Thyroid gland (tissue), 4 donors: Measurements from ENCODE around the gene DIMT1. TPM values are rescaled to one million over a fixed set of nuclear protein-coding genes. Genes with fewer than 3 reads are reported as not detected.

Experiments used
- DNase-seq, 2 donors: peaks; one replicate each; pipeline ENCODE4 v3.0.0-alpha.2; 2019
- H3K27ac ChIP-seq, 3 donors: fragments of 200-600 bp; sonication (generic); 1 replicate in 2 of 3; 2 replicates in 1 of 3; pipeline ENCODE4 v1.5.1; 2016 to 2019; ENCODE audit warnings: mild to moderate bottlenecking in 1 of 3, moderate library complexity in 1 of 3
- H3K27me3 ChIP-seq: fragments of 200-600 bp; sonication (generic); one replicate; pipeline ENCODE4 v1.5.1; 2019
- H3K36me3 ChIP-seq, 2 donors: fragments of 200-600 bp; sonication (generic); one replicate each; pipeline ENCODE4 v1.5.1; 2016 to 2019
- H3K4me1 ChIP-seq, 2 donors: fragments of 200-600 bp; sonication (generic); one replicate each; pipeline ENCODE4 v1.5.1; 2017 to 2019
- H3K4me3 ChIP-seq, 3 donors: fragments of 200-600 bp; sonication (generic); replicated peaks in 1 of 3; 1 replicate in 2 of 3; 2 replicates in 1 of 3; pipeline ENCODE4 v1.5.1; 2016; ENCODE audit warnings: mild to moderate bottlenecking in 1 of 3
- H3K9me3 ChIP-seq: fragments of 200-600 bp; sonication (generic); one replicate; pipeline ENCODE4 v1.5.1; 2017
- POLR2A ChIP-seq, 2 donors: fragments of 450-650 bp; IDR thresholded peaks; one replicate each; pipeline ENCODE4 v1.6.1; 2017; ENCODE audit warnings: antibody characterized with exemption in 2 of 2, mild to moderate bottlenecking in 2 of 2, moderate library complexity in 1 of 2
- WGBS, 2 donors: methylation state at CpG; one replicate each; pipeline ENCODE4 v1.1.5; 2017; 5-methylcytosine and 5-hydroxymethylcytosine counted together
- intact Hi-C: fragments of 100-400 bp; cut with DNase I; formaldehyde crosslinking; loops from one replicate; pipeline ENCODE4 v1.15.1; 2023
- total RNA-seq, 4 donors: library from RNA; depleted of rRNA; stranded (reverse); fragments of >200 nt; gene quantifications; one replicate each; pipeline ENCODE4 v1.2.3, GENCODE V29; 2016
- TF ChIP-seq, protein P1 (sequence below), 6 experiments: fragments of 200-600 bp in 3 of 6; fragments of 450-650 bp in 3 of 6; sonication (generic) in 3 of 6; IDR thresholded peaks; one replicate each; pipeline ENCODE4 v1.5.1; 2016 to 2019; ENCODE audit warnings: antibody characterized with exemption in 6 of 6, mild to moderate bottlenecking in 2 of 6, inconsistent platforms in 1 of 6, moderate library complexity in 1 of 6

The DIMT1 gene
- total RNA-seq, 4 donors from 2014 or later: 20.0 to 36.7 (median 22.0) TPM

DNA sequence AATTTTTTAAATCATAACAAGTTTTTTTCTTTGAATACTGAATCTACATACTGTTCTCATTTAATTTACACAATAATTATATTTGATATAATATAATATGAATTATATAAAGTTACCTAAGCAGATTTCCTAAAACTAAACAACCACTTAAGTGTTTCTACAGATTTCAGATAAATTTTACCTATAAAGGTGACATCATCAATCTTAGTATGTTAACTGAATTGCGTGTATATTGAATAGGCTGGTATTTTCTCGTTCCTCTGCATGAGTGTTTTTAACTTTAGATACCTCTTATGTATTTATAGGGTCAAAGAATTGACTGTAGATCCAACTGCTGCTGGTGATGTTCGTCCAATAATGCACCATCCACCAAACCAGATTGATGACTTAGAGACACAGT is 30.3 kb downstream of the DIMT1 start:
- H3K27ac ChIP-seq: no peak overlapping the region
- 96 to 99% methylated on average over 3 of the region's 3 CpGs for WGBS, 2 donors
- TF ChIP-seq, protein P1, sequence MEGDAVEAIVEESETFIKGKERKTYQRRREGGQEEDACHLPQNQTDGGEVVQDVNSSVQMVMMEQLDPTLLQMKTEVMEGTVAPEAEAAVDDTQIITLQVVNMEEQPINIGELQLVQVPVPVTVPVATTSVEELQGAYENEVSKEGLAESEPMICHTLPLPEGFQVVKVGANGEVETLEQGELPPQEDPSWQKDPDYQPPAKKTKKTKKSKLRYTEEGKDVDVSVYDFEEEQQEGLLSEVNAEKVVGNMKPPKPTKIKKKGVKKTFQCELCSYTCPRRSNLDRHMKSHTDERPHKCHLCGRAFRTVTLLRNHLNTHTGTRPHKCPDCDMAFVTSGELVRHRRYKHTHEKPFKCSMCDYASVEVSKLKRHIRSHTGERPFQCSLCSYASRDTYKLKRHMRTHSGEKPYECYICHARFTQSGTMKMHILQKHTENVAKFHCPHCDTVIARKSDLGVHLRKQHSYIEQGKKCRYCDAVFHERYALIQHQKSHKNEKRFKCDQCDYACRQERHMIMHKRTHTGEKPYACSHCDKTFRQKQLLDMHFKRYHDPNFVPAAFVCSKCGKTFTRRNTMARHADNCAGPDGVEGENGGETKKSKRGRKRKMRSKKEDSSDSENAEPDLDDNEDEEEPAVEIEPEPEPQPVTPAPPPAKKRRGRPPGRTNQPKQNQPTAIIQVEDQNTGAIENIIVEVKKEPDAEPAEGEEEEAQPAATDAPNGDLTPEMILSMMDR (IDR thresholded peaks at IDR 0.05): no peak
- no peak for TF ChIP-seq POLR2A (IDR thresholded peaks at IDR 0.05)
- DNase-seq: no peak
- no peaks in the 10 kb centered on the region for H3K9me3 ChIP-seq
- H3K4me1 ChIP-seq: no peaks in the 10 kb centered on the region
- no peaks in the 10 kb centered on the region for H3K27me3 ChIP-seq
- H3K4me3 ChIP-seq: no peak overlapping the region
- intact Hi-C loops: no loop called here
- H3K36me3 ChIP-seq: peaks cover 0 to 3% of the 10 kb centered on the region in 2 donors

DNA sequence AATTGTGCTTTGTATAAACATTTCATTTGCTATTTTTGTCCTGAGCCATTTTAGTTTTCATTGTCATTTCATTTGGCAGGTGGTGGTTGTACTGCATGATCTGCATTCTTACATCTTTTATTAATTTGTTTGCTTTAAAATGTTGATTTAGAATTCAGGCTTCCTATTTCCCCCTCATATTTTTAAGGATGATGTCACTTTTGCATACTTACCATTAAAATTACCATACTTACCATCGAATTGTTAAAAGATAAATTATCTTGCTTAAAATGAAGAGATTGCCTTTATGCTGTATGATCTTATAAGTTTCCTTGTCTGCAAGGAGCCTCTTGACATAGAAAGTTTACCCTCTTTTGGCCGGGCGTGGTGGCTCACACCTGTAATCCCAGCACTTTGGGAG is 31.1 kb downstream of the DIMT1 start:
- Histone ChIP-seq H3K36me3 (peaks cover 0 to 3% of the 10 kb centered on the region in 2 donors), H3K4me1 (no peaks in the 10 kb centered on the region), H3K27ac (no peak overlapping the region), H3K9me3 (no peaks in the 10 kb centered on the region), H3K27me3 (no peaks in the 10 kb centered on the region), H3K4me3 (no peak overlapping the region)
- TF ChIP-seq POLR2A (IDR thresholded peaks at IDR 0.05): no peak
- TF ChIP-seq, protein P1 (IDR thresholded peaks at IDR 0.05): no peak
- intact Hi-C loops: no loop called here
- no peak for DNase-seq
- 96 to 97% methylated on average over 3 of the region's 3 CpGs for WGBS, 2 donors

DNA sequence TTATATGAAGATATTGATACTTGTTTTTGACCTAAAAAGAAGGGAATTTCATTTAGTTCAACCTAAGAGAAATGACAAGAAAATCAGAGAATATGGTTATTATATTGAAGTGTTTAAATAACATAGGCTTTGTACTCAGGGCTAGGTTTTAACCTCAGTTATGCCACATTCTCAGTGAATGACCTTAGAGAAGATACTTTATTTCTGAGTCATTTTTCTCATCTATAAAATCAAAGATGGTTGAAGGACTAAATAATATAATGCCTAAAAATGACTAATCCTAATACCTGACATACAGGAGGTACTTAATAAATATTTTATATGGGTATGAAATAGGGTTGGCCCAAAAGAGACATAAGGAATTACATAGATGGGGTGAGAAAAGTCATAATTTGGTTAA is 32.3 kb downstream of the DIMT1 start:
- peaks cover 0 to 7% of the 10 kb centered on the region in 2 donors for H3K36me3 ChIP-seq
- H3K27ac ChIP-seq: no peak overlapping the region
- no peaks in the 10 kb centered on the region for H3K9me3 ChIP-seq
- no peak for DNase-seq
- intact Hi-C loops: no loop called here
- TF ChIP-seq, protein P1 (IDR thresholded peaks at IDR 0.05): no peak
- H3K27me3 ChIP-seq: no peaks in the 10 kb centered on the region
- no peak overlapping the region for H3K4me3 ChIP-seq
- H3K4me1 ChIP-seq: no peaks in the 10 kb centered on the region

DNA sequence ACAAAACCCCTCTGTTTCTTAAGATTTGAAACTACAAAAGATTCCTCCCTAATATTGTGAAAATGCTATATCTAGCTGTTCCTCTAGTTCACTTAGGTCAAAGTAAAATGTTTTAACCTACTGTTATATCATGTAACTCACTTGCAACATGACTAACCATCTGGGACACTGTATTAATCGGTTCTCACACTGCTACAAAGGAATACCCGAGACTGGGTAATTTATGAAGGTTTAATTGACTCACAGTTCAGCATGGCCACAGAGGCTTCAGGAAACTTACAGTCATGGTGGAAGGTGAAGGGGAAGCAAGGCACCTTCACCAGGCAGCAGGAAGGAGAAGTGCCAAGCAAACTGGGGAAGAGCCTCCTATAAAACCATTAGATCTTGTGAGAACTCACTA is 34.7 kb downstream of the DIMT1 start:
- no peak overlapping the region for H3K27ac ChIP-seq
- intact Hi-C loops: no loop called here
- peaks cover 17 to 18% of the 10 kb centered on the region in 2 donors for H3K36me3 ChIP-seq
- TF ChIP-seq POLR2A (IDR thresholded peaks at IDR 0.05): no peak
- TF ChIP-seq, protein P1 (IDR thresholded peaks at IDR 0.05): no peak
- H3K9me3 ChIP-seq: no peaks in the 10 kb centered on the region
- no peaks in the 10 kb centered on the region for H3K27me3 ChIP-seq
- DNase-seq: no peak
- no peaks in the 10 kb centered on the region for H3K4me1 ChIP-seq
- 89 to 96% methylated on average over 2 of the region's 2 CpGs for WGBS, 2 donors
- no peak overlapping the region for H3K4me3 ChIP-seq

DNA sequence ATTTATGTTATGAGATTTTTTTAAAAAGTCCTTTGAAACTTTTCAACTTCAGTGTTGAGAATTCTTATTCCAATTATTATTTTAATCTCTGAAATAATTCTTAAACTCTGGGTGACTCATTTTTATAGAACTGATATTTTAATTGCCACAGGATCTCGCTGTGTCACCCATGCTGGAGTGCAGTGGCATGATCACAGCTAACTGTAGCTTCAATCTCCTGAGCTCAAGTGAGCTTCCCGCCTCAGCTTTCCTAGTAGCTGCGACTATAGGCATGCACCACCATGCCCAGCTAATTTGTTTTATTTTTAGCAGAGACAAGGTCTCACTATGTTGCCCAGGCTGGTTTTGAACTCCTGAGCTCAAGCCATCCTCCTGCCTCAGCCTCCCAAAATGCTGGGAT is 41.0 kb downstream of the DIMT1 start:
- 94 to 100% methylated on average over 3 of the region's 3 CpGs for WGBS, 2 donors
- Histone ChIP-seq H3K4me1 (no peaks in the 10 kb centered on the region), H3K36me3 (peaks cover 27 to 28% of the 10 kb centered on the region in 2 donors), H3K27me3 (no peaks in the 10 kb centered on the region), H3K9me3 (no peaks in the 10 kb centered on the region), H3K27ac (no peak overlapping the region), H3K4me3 (no peak overlapping the region)
- intact Hi-C loops: no loop called here
- TF ChIP-seq, protein P1 (IDR thresholded peaks at IDR 0.05): no peak
- TF ChIP-seq POLR2A (IDR thresholded peaks at IDR 0.05): no peak
- DNase-seq: no peak
